NCI-H345 treated with DMSO at 0.1 percent for 48 hours (cell line): ENCODE data around the gene ADGRF3.
A peak's percentile ranks its signal among the peaks of the same experiment; 100 is the strongest.
"Not testable (repeated sequence)": the region's sequence is repeated elsewhere in the genome, so short reads cannot be mapped to it uniquely, and the experiment has no call there.

Experiments used
- DNase-seq: peaks from one replicate; lab custom pipeline; 2025; ENCODE audit not compliant: unreplicated experiment; lab: John Stamatoyannopoulos, UW

ADGRF3 gene

DNA sequence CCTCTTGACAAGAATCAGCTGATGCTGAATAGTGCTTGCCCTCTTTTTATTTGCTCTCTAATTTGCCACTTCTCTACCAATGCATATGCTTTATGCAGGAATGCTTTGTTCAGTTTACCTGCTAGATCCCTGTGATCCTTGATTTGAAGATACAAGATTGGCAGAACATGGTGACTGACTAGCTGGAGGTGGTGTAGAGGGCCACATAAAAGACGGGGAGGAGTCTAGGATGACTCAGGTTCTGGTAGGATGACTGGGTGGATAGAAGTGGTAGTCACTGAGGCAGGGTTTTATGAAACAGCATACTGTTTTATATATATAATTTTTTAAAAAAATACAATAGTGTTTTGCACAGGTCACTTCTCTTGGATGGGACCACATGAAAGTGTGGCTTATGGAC is 6.3 kb upstream of the ADGRF3 start:
- no peak for DNase-seq

DNA sequence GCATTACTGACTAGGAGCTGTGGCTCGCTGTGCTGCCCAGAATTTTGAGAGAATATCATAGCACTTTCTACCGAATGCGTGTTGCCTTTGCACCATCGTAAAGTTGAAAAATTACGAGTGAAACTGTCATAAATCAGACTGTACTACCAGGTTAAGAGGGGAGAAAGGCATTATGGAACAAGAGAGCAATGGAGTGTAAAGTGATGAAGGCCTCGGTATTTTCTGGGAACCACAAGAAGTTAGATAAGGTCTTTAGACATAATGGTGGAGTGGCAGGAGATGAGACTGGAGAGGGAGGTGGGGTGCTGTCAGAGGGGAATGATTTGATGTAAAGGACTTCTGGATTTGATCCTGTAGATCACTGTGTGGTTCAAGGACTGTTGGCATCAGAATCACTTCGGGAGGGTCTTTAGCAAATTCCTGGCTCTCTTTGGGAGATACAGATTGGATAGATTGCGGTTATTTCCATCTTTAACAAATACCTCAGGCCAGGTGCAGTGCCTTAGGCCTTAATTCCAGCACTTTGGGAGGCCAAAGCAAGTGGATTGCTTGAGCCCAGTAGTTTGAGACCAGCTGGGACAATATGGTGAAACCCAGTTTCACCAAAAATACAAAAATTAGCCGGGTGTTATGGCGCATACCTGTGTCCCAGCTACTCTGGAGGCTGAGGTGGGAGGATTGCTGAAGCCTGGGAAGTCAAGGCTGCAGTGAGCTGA is 4.9 kb upstream of the ADGRF3 start:
- no peak for DNase-seq

DNA sequence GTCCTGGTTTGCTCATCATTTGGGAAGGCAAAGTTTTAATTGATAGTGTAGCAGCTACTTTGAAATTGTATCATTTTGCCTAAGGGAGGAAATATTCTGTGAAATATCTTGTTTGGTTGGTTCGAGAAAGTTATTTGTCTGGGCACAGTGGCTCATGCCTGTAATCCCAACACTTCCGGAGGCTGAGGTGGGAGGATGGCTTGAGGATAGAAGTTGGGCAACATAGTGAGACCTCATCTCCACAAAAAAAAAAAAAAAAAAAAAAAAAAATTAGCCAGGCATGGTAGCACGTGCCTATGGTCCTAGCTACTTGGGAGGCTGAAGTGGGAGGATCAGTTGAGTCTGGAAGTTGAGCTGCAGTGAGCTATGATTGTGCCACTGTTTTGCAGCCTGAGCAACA is 3.1 kb upstream of the ADGRF3 start:
- no peak for DNase-seq

DNA sequence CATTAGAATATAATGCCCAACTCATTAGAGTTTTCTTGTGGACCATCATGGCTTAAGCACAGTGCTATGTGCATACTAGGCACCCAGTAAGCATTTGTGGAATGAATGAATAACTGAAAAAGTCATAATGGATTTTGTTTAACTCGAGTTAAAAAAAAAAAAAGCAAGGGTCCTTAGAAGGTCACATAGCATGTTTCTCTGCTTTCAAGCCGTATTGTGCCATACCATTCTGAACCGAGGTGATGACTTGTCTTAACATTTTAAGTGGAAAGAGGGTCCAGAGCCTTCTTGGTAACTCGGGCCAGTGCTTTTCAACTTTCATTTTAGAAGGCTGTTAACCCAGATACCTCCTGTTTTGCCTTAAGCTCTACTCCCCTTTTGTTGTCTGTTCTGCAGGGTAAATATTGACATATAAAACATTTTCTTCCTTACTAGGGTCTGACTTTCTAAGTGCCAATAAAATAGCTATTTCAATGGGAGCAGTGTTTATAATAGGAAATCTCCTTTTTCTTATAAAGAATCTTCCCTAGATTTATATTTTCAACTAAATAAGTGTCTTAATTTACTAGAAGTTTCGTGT is 787 bp upstream of the ADGRF3 start:
- no peak for DNase-seq

DNA sequence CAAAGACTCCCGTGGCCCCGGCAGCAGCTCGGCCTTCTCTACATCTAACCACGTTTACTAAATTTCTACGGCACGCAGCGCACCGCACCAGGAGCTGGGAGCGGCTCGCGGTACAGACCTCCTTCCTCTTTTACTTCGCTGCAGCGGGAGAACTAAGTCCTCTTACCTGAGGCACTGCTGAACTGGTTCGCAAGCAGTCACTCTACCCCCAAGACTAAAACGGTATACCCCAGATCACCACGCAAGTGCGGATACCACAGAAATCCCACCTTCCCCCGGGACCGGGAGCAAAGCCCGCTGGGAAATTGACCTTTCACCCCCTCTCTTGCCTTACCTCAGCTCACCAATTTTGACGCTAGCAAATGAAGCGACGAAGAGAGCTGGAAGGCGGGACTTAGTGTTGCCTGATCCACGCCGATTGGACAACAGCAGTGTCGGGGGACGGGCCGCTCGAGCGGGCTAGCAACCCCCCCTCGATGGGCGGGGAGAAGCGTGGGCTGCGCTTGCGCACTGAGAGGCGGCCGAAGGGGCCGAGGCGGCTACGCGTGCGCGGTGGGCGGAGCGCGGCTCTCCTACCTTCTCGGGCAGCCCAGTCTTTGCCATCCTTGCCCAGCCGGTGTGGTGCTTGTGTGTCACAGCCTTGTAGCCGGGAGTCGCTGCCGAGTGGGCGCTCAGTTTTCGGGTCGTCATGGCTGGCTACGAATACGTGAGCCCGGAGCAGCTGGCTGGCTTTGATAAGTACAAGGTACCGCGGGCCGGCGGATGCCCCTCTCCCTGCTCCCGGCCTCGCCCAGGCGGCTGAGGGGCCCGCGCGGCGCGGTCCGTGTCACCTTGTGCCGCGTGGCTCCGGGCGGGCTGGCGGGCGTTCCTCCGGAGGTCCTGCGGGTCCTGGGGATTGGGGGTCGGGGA is 790 bp downstream of the ADGRF3 start, which contains the start of gene SELENOI:
Gene SELENOI (plus strand): TSS at position 599 of the 909 bp plus-strand sequence. CDS start 90 bp downstream, at position 689.
- DNase-seq, result peak; percentile 100

DNA sequence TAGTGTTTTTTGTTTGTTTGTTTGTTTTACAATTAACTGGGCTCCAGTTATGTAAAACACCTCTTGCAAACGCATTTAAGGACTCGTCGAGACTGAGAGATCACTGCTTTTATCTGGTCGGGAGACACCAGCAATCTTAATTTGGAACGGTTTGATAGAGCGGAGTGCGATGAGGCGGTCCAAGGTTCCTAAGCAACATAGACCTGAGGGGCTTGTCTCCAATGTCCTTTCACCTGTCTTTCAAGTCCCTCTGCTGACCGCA is 1.4 kb downstream of the ADGRF3 start:
- peak; percentile 55 for DNase-seq

DNA sequence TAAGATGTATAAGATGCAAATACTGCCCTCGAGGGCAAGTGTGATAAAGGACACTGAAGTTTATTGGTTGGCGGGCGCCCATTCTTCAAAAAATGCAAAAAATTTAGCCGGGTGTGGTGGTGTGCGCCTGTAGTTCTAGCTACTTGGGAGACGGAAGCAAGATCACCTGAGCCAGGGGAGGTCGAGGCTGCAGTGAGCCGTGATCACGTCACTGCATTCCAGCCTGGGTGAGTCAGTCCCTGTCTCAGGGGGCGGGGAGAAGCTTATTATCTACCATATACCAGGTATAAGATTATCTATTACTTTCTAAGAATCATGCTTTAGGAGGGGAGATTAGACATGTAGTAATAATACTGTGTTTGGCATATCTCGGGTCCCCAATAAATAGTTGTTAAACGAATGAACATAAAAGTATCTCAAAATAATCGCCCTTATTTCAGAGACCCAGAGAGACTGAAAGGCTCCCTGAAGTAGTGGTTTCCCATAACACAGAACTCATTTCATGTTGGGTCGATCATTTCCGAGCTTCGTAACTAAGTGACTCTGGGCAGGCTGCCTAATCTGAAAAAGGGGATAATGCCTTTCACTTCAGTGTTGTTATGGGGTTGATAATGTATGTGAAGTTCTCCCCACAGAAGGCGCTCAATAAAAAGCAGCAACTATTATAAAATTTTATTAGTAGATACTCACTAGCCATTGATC is 1.9 kb downstream of the ADGRF3 start:
- DNase-seq, result no peak

DNA sequence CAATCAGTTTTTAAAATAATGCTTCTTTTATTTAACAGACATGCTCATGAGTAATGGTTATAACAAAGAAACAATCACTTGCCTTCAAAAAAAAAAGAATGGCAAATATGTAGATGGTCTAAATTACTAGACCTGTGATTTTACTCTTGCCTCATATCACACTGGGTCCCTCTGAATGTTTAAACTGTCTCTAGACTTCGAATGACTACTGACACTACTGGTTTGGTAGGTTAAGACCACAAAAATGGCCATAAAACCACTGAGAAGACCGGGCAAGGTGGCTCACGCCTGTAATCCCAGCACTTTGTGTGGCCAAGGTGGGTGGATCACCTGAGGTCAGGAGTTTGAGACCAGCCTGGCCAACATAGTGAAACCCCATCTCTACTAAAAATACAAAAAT is 5.8 kb downstream of the ADGRF3 start:
- no peak for DNase-seq

DNA sequence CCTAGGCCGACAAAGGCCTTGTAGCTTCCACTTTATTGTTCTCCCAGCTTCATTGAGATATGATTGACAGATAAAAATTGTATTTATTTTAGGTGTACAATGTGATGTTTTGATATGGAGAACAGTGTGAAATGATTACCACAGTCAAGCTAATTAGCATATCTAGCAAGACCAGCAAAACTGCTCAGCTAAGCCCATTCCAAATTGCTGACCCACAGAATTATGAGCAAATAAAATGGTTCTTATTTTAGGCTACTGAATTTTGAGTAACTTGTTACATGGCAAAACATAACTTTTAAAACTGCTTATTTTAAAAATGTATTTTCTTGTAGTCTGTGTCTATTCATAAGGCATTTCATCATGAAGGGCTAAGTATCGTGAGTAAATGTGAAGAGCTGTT is 9.3 kb downstream of the ADGRF3 start:
- DNase-seq, result no peak

DNA sequence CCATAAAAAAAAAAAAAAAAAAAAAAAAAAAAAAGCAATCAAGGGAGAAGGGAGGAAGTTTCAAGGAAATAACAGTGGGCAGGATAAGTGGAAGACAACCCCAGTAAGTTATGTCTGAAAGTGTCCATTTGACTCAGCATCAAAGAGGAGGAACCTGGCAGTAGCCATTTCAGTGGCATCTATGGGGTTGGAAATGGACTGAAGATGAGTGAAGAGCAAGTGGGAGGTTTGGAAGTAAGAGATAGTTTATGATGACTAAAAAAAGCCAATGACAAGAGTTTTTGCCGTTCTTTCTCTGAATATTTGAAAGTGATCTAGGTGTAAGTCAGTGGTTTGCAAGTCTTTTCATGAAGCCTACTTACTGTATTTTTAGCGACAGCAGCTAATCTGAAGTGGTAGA is 9.9 kb downstream of the ADGRF3 start:
- no peak for DNase-seq

DNA sequence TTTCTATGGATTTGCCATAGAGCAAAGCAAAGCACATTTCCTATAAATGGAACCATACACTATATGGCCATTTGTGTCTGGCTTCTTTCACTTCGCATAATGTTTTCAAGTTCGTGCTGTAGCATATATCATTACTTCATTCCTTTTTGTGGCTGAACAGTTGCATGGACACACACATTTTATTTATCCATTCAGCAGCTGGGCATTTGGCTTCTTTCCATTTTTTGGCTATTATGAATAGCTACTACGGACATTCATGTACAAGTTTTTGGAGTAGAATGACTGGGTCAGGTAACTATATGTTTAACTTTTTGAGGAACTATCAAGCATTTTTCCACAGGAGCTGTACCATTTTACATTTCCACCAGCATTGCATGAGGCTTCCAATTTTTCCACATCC is 11.4 kb downstream of the ADGRF3 start:
- no peak for DNase-seq

DNA sequence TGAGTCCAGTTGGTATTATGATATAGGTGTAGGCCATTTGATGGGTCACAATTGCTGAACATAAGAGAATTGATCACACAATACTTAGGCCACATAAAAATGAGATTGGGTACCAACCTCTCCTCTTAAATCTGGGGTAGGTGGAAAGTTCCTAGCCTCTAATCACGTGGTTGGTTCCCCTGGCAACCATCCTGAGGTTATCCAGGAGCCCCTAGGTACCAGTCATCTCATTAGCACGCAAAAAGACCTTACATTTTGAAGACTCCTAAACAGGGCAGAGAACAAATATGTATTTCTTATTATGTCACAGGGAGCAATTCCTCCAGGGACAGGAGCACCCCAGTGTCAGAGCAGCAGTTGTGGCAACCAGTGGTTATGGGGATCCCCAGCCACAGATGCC is 13.3 kb downstream of the ADGRF3 start:
- DNase-seq, result no peak

DNA sequence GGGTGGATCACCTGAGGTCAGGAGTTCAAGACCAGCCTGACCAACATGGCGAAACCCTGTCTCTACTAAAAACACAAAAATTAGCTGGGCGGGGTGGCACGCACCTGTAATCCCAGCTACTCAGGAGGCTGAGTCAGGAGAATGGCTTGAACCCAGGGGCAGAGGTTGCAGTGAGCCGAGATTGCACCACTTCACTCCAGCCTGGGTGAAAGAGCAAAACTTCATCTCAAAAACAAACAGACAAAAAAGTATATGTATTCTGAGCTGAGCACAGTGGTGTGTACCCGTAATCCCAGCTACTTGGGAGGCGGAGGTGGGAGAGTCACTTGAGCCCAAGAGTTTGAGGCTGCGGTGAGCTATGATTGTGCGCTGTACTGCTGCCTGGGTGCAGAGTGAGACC is 15.3 kb downstream of the ADGRF3 start:
- not testable (repeated sequence) for DNase-seq

DNA sequence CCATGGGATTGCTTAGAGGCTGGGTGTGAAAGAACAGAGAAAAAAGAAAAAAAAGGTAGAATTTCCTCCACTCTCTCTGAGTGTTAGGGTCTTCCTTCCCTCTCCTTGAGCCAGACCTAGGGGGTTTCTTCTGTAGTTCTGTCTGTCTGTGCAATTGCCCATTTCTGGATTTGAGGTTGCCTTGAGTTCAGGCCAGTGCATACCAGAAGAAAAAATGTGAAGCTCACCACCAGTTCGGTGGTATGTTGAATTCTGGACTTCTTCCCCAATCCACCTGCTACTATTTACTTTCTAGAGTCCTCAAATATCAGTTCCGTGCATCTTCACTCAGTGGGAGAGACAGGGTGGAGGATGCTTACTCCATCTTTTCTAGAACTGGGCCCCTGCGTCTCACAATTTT is 16.0 kb downstream of the ADGRF3 start:
- DNase-seq, result no peak

DNA sequence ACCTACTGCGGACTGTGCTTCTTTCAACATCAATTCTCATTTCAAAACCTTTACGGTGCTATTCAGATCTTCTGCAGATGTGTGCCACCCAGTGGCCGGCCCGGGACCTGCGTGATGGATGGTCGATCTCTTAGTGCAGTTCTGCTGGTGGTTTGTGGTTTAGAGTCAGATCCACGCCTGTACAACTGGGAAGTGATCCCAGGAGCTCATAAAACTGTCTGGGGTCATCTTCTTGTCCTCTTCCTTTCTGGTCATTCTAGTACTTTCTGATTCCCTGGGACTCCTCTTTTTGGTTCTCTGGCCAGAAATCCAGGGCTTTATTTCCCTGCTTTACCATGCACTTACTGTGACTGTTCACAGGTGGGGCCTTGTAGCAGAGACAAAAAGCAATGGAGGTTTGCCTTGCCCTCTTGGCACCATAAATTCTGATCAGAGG is 16.5 kb downstream of the ADGRF3 start:
- peak; percentile 65 for DNase-seq

DNA sequence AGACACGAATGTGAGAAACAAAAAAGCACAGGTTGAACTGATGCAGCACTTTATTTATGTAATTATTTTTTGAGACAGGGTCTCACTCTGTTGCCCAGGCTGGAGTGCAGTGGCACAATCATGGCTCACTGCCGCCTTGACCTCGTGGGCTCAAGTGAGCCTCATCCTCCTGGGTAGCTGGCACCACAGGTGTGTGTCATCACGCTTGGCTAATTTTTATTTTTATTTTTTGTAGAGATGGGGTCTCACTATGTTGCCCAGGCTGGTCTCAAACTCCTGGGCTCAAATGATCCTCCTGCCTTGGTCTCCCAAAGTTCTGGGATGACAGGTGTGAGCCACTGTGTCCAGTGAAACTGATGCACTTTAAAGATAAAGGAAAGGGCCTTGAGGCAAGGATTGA is 17.5 kb downstream of the ADGRF3 start:
- not testable (repeated sequence) for DNase-seq

DNA sequence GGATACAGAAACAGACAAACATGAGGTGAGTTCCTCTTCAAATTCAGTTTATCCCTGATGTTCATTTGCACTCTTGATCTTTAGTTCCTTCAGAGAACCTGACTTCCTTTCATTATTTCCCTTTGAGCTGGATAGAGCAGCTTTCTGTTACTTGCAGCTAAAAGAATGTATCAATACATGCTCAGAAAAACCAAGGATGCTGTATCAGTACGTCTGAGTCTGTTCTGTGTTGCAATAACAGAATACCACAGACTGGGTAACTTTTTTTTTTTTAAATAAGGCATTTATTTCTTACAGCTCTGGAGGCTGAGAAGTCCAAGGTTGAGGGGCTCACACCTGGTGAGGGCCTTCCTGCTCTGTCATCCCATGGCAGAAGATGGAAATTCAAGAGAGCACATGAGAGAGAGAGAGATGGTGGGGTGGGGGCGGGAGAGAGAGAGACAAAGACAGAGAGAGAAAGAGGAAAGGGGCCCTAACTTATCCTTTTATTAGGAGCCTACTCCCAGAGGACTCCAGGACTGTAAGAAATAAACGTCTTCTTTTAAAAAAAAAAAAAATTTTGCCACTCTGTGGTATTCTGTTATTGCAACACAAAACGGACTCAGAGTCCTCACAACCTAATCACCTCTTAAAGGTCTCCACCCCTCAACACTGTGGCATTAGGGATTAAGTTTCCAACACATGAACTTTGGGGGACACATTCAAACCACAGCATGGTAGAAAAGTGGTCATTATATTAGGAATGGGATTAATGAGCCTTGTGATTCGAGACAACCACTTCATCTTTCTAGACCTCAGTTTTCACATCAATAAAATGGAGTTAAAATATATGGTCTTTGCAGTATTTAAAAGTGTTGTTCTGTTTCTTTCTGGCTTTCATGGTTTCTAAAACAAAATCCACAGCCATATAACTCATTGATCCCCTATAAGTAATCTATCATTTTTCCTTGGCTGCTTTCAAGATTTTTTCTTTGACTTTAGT is 19.0 kb downstream of the ADGRF3 start:
- DNase-seq, result no peak

DNA sequence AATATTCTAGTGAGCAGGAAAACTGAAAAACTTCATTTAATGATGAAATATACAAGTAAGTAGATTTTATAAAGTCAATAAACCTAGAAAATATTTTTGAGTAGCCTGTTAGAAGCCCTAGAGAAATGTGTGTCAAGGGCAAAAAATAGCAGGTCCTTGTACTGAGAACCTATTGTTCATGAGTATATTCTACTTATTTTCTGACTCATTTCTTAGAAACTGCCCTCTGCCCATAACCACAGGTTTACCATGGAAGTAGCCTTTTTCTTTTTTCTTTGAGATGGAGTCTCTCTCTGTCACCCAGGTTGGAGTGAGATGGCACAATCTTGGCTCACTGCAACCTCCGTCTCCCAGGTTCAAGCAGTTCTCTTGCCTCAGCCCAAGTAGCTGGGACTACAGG is 20.1 kb downstream of the ADGRF3 start:
- no peak for DNase-seq

DNA sequence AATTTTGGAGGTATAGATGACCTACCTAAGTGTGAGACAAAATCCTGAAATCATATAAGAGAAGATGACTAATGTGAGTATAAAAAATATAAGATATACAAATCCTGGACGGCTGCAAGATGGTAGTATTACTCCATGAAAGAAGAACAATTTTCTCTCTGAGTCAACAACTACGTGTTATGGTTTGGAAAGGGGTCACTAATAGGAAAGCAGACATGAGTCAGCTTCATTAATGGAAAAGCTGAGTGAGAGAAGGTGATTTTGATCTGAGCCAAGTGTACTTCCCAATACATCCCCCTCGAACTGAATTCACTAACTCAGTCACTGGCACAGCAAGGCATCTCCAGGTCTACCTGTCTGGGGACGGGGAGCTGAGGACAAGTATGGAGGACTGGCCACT is 20.7 kb downstream of the ADGRF3 start:
- no peak for DNase-seq

DNA sequence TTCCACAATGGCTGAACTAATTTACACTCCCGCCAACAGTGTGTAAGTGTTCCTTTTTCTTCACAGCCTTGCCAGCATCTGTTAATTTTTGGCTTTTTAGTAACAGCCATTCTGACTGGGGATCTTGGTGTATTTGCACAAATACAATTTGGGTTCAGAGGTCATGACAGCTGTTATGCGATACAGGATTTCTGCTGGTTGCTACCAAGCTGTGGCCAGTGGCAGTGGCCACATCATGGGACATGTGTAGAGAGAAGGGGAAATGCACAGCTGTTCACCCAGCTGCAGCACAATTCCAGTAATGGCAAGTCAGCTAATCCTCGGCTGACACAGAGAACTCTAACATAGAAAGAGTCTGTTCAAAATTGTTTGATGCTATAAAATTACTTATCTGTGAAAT is 21.7 kb downstream of the ADGRF3 start:
- no peak for DNase-seq
